ENCODE measurements around the gene ABCB6. TPM values are rescaled to one million over a fixed set of nuclear protein-coding genes. Genes with fewer than 3 reads are reported as not detected.
"Not testable (repeated sequence)": the region's sequence is repeated elsewhere in the genome, so short reads cannot be mapped to it uniquely, and the experiment has no call there.

ABCB6 gene
- total RNA-seq: 10 to 100 TPM; 22.7 to 43.2 (median 36.1) TPM

DNA sequence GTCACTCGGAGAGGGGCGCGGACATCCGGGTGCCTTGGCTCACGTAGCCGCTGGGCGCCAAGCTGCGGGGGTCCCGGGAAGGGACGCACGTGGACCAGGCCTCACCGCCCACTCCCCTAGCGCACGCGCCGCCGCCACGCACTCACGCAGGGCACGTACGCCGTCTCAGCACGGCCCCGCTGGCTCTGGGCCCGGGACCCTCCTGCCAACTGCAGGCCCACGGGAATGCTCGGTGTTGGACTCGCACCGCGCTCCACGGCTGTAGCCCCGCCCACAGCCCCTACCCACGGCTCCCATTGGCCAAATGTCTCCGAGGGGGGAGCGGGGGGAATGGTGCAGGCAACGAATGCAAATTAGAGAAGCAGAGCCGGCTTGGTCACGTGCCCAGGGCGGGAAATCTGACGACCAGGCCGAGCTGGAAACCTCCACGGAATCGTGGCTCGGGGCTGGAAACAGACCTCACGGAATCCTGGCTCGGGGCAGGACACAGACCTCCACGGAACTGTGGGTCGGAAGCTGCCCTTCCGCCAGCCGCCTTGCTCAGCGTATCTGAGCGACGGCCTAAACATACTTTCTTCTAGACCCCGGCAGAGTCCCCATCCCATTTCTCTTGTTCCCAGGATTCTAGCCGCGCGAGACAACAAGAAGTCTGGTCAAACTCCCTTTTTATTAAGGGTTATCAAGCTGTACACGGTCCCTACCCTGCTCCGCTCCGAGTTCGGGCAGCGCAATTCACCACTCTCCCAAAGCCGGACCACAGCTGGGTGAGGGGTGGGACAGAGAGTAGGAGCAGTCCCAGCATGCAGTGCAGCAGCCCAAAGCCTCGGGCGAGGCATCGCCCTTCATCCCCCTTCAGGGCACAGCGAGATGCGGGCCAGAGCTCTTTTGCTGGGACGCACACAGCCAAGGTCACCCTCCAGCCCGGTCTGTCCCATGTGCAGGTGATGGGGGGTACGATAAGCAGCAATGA, at the start of gene ABCB6:
TSS of gene ABCB6 (minus strand) at position 227 of the 970 bp plus-strand sequence. CDS start 285 bp downstream, outside the sequence.
- peak within 1 kb of the TSS; percentile 47 to 80 (median 66) for H3K4me3 ChIP-seq
- peaks cover 0 to 48% (median 24%) of the 10 kb centered on the region in 4 donors for H3K4me1 ChIP-seq
- H3K36me3 ChIP-seq: peaks cover 4 to 68% (median 27%) of the 10 kb centered on the region in 3 donors
- peak; percentile 99 for DNase-seq (ENCODE audit: low spot score in 2 of 2)
- H3K27me3 ChIP-seq: no peaks in the 10 kb centered on the region
- WGBS, 2 donors: 8 to 9% methylated on average over 34 to 44 of the region's 71 CpGs
- H3K27ac ChIP-seq: peak within 1 kb of the TSS; percentile 50 to 94 (median 89)
- no peaks in the 10 kb centered on the region for H3K9me3 ChIP-seq
- TF ChIP-seq, protein P1, sequence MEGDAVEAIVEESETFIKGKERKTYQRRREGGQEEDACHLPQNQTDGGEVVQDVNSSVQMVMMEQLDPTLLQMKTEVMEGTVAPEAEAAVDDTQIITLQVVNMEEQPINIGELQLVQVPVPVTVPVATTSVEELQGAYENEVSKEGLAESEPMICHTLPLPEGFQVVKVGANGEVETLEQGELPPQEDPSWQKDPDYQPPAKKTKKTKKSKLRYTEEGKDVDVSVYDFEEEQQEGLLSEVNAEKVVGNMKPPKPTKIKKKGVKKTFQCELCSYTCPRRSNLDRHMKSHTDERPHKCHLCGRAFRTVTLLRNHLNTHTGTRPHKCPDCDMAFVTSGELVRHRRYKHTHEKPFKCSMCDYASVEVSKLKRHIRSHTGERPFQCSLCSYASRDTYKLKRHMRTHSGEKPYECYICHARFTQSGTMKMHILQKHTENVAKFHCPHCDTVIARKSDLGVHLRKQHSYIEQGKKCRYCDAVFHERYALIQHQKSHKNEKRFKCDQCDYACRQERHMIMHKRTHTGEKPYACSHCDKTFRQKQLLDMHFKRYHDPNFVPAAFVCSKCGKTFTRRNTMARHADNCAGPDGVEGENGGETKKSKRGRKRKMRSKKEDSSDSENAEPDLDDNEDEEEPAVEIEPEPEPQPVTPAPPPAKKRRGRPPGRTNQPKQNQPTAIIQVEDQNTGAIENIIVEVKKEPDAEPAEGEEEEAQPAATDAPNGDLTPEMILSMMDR (IDR thresholded peaks at IDR 0.05): peak in 1 of 5 experiments; percentile 31
- peak; percentile 85 to 92 for TF ChIP-seq EP300 (IDR thresholded peaks at IDR 0.05)
- peak; percentile 25 to 80 for TF ChIP-seq POLR2A (IDR thresholded peaks at IDR 0.05)

DNA sequence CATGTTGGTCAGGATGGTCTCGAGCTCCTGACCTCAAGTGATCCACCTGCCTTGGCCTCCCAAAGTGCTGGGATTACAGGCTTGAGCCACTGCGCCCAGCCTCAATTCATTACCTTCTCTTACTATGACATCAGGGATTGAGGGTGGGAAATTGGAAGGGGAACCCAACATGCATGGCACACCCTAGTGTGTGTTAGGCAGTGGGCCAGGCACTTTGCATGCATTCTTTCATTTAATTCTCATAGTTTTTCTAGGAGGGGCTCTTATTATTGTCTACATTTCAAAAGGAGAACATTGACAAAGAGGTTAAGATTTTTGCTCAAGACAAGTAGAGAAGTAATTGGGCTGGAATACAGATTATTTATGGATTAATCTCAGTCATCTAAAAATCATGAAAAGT, 49.5 kb upstream of the ABCB6 start:
- WGBS, 2 donors: 81 to 84% methylated on average over 2 of the region's 2 CpGs
- no peak for DNase-seq (ENCODE audit: low spot score in 2 of 2)
- TF ChIP-seq EP300 (IDR thresholded peaks at IDR 0.05): no peak

DNA sequence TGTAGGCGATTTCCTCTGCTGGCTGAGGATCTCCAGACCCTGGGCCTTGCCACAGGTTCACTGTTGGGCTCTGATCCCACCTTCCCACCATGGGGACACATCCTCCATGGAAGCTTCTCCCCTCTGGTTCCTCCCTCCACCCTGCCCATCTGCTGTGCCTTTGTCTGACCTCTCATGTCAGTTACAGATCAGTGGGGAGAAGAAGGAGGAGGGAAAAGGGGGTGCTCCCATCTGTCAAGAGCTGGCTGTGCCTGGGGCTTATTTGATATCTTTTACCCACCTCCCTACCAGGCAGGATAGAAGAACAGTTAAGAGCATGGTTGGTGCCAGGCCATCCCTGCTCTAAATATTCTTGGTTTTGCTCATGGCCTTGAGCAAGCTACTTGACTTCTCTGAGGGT, 48.1 kb upstream of the ABCB6 start:
- 86 to 100% methylated on average over 1 of the region's 1 CpG for WGBS, 2 donors
- Histone ChIP-seq H3K4me1 (no peaks in the 10 kb centered on the region), H3K27ac (no peak overlapping the region), H3K36me3 (no peaks in the 10 kb centered on the region), H3K9me3 (no peaks in the 10 kb centered on the region), H3K27me3 (no peaks in the 10 kb centered on the region), H3K4me3 (no peak overlapping the region)
- no peak for DNase-seq (ENCODE audit: low spot score in 2 of 2)
- TF ChIP-seq POLR2A (IDR thresholded peaks at IDR 0.05): no peak
- no peak for TF ChIP-seq EP300 (IDR thresholded peaks at IDR 0.05)
- TF ChIP-seq, protein P1 (IDR thresholded peaks at IDR 0.05): no peak

More for the DNA sequence above, 49.5 kb upstream of the ABCB6 start:
- Histone ChIP-seq H3K36me3 (no peaks in the 10 kb centered on the region), H3K9me3 (no peaks in the 10 kb centered on the region), H3K27ac (no peak overlapping the region), H3K4me3 (no peak overlapping the region), H3K27me3 (no peaks in the 10 kb centered on the region), H3K4me1 (no peaks in the 10 kb centered on the region)

DNA sequence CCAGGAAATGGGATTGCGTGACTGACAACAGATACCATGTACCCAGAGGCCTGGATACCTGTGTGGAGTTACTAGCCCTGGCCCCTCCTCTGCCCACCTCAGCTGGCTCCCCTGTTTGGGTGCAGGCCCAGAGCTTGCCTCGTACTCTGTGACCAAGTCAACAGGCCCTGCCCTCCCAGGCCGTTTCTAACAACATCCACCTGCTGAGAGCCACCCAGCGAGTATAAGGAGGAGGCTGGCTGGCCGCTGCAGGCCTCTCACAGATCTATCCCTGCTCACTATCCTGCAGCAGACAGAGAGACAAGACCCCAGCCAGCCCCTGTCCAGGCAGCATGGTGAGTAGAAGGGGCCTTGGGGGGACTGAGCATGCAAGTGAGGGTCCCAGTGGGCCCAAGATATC, 47.5 kb upstream of the ABCB6 start:
- 60 to 100% methylated on average over 1 to 5 of the region's 5 CpGs for WGBS, 2 donors
- Histone ChIP-seq H3K36me3 (no peaks in the 10 kb centered on the region), H3K4me3 (no peak overlapping the region), H3K4me1 (no peaks in the 10 kb centered on the region), H3K9me3 (no peaks in the 10 kb centered on the region), H3K27me3 (peaks cover 0 to 5% of the 10 kb centered on the region in 2 donors), H3K27ac (no peak overlapping the region)
- no peak for TF ChIP-seq POLR2A (IDR thresholded peaks at IDR 0.05)
- TF ChIP-seq, protein P1 (IDR thresholded peaks at IDR 0.05): no peak
- no peak for TF ChIP-seq EP300 (IDR thresholded peaks at IDR 0.05)
- no peak for DNase-seq (ENCODE audit: low spot score in 2 of 2)

DNA sequence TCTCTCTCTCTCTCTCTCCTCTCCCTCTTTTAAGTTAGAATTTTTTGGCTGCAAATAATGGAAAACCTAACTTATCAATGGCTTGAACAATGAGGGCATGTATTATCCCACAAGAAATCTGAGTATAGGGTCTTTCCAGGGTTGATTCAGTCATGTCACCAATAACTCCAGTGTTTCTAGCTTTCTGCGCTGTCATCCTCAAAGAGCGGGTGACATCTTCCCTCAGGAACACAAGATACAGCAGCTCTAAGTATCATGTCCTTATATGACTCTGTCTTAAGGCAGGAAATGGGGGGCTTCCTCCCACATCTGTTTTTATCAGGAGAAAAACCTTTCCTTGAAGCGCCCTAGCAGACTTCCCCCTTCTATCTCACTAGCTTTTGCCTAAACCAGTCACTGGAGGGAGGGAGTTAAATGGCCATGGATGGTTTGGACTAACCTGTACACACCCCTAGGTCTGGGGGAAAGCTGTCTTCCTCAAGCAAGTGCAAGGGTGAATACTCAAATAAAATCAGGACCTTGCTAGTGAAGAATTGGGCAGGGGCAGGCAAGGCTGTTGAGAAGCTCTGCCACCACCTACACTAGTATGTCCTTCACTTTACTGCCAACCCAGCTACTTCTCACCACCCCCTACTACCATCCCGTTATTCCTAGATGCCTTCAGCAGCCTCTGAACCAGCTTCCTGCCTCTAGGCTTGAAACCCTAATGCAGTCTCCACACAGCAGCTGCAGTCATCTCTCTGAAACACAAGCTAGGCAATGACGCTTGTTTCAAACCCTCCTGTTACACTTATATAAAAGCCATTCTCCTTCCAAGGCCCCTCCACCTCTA, 42.5 kb upstream of the ABCB6 start:
- no peaks in the 10 kb centered on the region for H3K9me3 ChIP-seq
- WGBS, 2 donors: 61 to 72% methylated on average over 5 of the region's 5 CpGs
- no peaks in the 10 kb centered on the region for H3K4me1 ChIP-seq
- H3K27me3 ChIP-seq: peaks cover 0 to 30% of the 10 kb centered on the region in 2 donors
- H3K4me3 ChIP-seq: no peak overlapping the region
- no peak for TF ChIP-seq POLR2A (IDR thresholded peaks at IDR 0.05)
- no peak overlapping the region for H3K27ac ChIP-seq
- H3K36me3 ChIP-seq: no peaks in the 10 kb centered on the region
- no peak for DNase-seq (ENCODE audit: low spot score in 2 of 2)

DNA sequence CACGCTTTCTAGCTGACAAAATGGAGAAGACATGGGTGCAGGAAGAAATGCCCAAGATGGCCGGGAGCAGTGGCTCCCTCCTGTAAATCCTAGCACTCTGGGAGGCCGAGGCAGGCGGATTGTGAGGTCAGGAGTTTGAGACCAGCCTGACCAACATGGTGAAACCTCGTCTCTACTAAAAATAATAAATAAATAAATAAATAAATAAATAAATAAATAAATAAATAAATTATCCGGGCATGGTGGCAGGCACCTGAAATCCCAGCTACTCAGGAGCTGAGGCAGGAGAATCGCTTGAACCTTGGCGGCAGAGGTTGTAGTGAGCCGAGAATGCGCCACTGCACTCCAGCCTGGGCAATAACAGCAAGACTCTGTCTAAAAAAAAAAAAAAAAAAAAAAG, 40.2 kb upstream of the ABCB6 start:
- not testable (repeated sequence) for H3K36me3 ChIP-seq; H3K9me3 ChIP-seq; H3K4me3 ChIP-seq; DNase-seq (ENCODE audit: low spot score in 2 of 2); H3K27ac ChIP-seq
- 79 to 81% methylated on average over 10 of the region's 10 CpGs for WGBS, 2 donors
- Histone ChIP-seq H3K27me3 (peaks cover 0 to 52% of the 10 kb centered on the region in 2 donors), H3K4me1 (peaks cover 0 to 15% (median 8%) of the 10 kb centered on the region in 4 donors)

Measured in tibial nerve (tissue), 4 donors.